22Rv1 (cell line): ENCODE measurements around the gene UCKL1.

ENCODE experiments used
- CTCF ChIP-seq: fragments of 450-650 bp; IDR thresholded peaks from 2 replicates; pipeline ENCODE4 v1.5.1; 2017; ENCODE audit warnings: mild to moderate bottlenecking
- ZFX ChIP-seq: fragments of 450-650 bp; IDR thresholded peaks from 2 replicates; pipeline ENCODE4 v1.6.1; 2017; ENCODE audit warnings: antibody characterized with exemption, borderline replicate concordance

- TF ChIP-seq CTCF (no peak), ZFX (no peak)
These were observed 25.2 kb downstream of the UCKL1 start for GRCh38 chr20:63930971-63931553.
